Measurements from ENCODE around the gene FRG2. TPM values are rescaled to one million over a fixed set of nuclear protein-coding genes. Genes with fewer than 3 reads are reported as not detected.
"Not testable (repeated sequence)": the region's sequence is repeated elsewhere in the genome, so short reads cannot be mapped to it uniquely, and the experiment has no call there.

The FRG2 gene
- total RNA-seq, 1 experiment from 2014 or later = 0.23 TPM

DNA sequence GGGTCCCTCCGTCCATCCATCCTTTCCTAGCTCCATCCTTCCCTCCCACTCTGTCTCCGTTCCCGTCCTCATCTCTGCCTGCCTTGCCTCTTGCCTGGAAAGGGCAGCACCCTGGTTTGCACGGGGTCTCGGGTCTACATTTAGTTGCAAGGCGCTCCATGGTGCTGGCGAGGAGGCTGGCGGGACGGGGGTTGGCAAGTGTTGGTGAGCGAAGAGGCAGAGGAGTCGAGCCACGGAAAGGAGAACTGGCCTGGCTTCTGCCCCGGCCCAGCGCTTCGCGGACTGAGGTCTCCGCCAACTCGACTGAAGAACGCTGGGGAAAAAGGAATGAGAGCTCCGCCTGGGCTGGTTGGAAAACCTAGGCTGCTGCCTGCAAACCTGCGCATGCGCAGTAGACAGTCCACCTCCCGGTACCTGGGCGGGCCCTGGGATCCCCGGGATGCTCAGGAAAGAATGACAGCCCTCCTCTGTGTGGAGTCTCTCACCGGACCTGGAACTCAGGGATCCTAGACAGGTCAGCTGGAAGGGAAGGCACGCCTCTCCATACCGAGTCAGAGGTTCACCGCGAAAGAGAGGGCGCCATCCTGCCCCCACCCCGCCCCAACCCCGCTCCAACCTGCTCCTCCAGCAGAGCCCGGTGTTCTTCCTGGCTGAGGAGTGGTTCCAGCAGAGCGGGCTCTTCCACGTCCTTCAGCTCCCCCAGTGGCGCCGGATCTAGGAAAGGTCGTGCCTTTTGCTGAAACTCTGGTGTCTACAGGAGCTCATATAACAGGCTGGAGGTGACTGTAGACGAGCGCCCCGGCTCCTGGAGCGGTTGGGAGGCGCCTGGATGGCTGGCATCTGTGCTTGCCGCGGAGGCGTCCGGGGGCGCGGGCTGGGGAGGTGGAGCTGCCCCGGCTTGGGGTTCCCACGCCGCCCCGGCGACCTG, 6.0 kb downstream of the FRG2 start:
- no peak for DNase-seq
- H3K36me3 ChIP-seq (ENCODE audit: control insufficient read depth, insufficient read depth, low read length) = no peaks in the 10 kb centered on the region
- BruUV-seq (replicated peaks) = no TSS peak
- H3K27ac Mint-ChIP-seq (ENCODE audit: unreplicated experiment) = no peak overlapping the region
- ChIA-PET POLR2A (no interaction called here), CTCF (no interaction called here)
- no peaks in the 10 kb centered on the region for H3K4me1 ChIP-seq
- TF ChIP-seq CTCF (IDR thresholded peaks at IDR 0.05; ENCODE audit: insufficient read depth in 1 of 2, low read depth in 1 of 2, low read length in 1 of 2, severe bottlenecking in 1 of 2, unreplicated experiment in 1 of 2) = no peak
- H3K36me3 Mint-ChIP-seq (ENCODE audit: insufficient read depth, unreplicated experiment) = no peaks in the 10 kb centered on the region
- no peaks in the 10 kb centered on the region for H3K4me1 Mint-ChIP-seq (ENCODE audit: low read depth, unreplicated experiment)
- H3K27me3 Mint-ChIP-seq (ENCODE audit: insufficient read depth, unreplicated experiment) = no peaks in the 10 kb centered on the region
- no peaks in the 10 kb centered on the region for H3K9me3 ChIP-seq
- H3K27me3 ChIP-seq (replicated peaks; ENCODE audit: control insufficient read depth, insufficient read depth, low read length) = no peaks in the 10 kb centered on the region
- no peak overlapping the region for H3K4me3 ChIP-seq (ENCODE audit: low read depth, low read length)
- intact Hi-C loops (cut with micrococcal nuclease; ENCODE audit: unreplicated experiment) = no loop called here
- H3K4me3 Mint-ChIP-seq (ENCODE audit: unreplicated experiment) = no peak overlapping the region
- peaks cover 25% of the 10 kb centered on the region for H3K9me3 Mint-ChIP-seq (ENCODE audit: unreplicated experiment)

- H3K27me3 ChIP-seq (replicated peaks; ENCODE audit: control insufficient read depth, insufficient read depth, low read length) = not testable (repeated sequence)
These were observed 7.1 kb downstream of the FRG2 start for GRCh38 chr4:190019859-190020463.

DNA sequence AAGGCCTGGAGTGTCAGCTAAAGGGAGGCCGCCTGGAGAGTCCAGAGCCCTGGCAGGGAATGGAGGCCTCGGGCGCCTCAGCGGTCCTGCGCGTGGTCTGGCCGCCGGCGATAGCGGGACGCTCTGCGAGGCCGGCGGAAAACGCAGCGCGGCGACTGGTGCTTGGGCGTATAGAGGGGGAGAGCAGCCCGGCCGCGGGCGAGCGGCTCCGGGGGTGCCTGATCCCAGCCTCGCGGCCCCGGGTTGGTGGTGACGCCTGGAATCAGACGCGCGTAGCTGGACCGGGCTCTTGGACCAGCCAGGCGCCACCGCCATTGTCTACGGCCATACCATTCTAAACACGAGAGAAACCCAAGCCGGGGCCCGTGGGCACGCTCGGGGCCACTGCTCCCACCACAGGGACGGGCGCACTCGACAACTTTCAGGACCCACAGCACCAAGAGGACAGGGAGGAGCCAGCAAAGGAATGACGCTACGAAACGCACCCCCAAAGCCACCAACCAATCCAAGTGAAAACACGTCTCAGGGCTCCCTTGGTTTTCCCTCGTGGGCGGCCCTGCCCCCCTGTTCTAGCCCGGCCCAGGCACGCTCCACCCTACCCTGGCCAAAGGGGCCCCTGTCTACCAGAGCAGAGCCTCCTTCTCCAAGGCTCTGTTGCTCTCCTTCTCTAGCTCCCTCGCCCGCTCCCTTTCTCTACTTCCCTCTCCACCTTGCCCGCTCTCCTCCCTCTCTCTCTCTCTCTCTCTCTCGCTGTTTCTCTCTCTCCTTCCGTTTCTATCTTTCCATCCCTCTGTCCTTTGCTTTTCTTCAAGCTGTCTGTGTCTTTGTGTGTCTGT, 7.8 kb downstream of the FRG2 start:
- H3K27me3 ChIP-seq (replicated peaks; ENCODE audit: control insufficient read depth, insufficient read depth, low read length) = no peaks in the 10 kb centered on the region
- CTCF ChIA-PET = no interaction called here
- H3K4me3 Mint-ChIP-seq (ENCODE audit: unreplicated experiment) = no peak overlapping the region

More at GRCh38 chr4:190019859-190020463, 7.1 kb downstream of the FRG2 start:
- H3K4me3 ChIP-seq (ENCODE audit: low read depth, low read length); intact Hi-C loops (cut with micrococcal nuclease; ENCODE audit: unreplicated experiment); H3K4me1 Mint-ChIP-seq (ENCODE audit: low read depth, unreplicated experiment); CTCF ChIA-PET; H3K36me3 Mint-ChIP-seq (ENCODE audit: insufficient read depth, unreplicated experiment); H3K4me1 ChIP-seq; POLR2A ChIA-PET; BruUV-seq (replicated peaks); H3K4me3 Mint-ChIP-seq (ENCODE audit: unreplicated experiment); H3K27me3 Mint-ChIP-seq (ENCODE audit: insufficient read depth, unreplicated experiment); H3K9me3 ChIP-seq; DNase-seq; H3K27ac Mint-ChIP-seq (ENCODE audit: unreplicated experiment); H3K36me3 ChIP-seq (ENCODE audit: control insufficient read depth, insufficient read depth, low read length): not testable (repeated sequence)
- H3K9me3 Mint-ChIP-seq (ENCODE audit: unreplicated experiment) = peaks cover 31% of the 10 kb centered on the region

More for the DNA sequence above, 7.8 kb downstream of the FRG2 start:
- Mint-ChIP-seq H3K27me3 (ENCODE audit: insufficient read depth, unreplicated experiment) (no peaks in the 10 kb centered on the region), H3K36me3 (ENCODE audit: insufficient read depth, unreplicated experiment) (no peaks in the 10 kb centered on the region), H3K9me3 (ENCODE audit: unreplicated experiment) (peaks cover 31% of the 10 kb centered on the region), H3K4me1 (ENCODE audit: low read depth, unreplicated experiment) (no peaks in the 10 kb centered on the region), H3K27ac (ENCODE audit: unreplicated experiment) (no peak overlapping the region)
- no peak for TF ChIP-seq CTCF (IDR thresholded peaks at IDR 0.05; ENCODE audit: insufficient read depth in 1 of 2, low read depth in 1 of 2, low read length in 1 of 2, severe bottlenecking in 1 of 2, unreplicated experiment in 1 of 2)
- Histone ChIP-seq H3K4me3 (ENCODE audit: low read depth, low read length) (no peak overlapping the region), H3K4me1 (no peaks in the 10 kb centered on the region), H3K9me3 (no peaks in the 10 kb centered on the region), H3K36me3 (ENCODE audit: control insufficient read depth, insufficient read depth, low read length) (no peaks in the 10 kb centered on the region)
- BruUV-seq (replicated peaks) = no TSS peak
- POLR2A ChIA-PET = no interaction called here
- DNase-seq = no peak
- intact Hi-C loops (cut with micrococcal nuclease; ENCODE audit: unreplicated experiment) = no loop called here
